Esophagus squamous epithelium (tissue), 4 donors: ENCODE data around the gene DCAF6.

Source experiments
- POLR2A ChIP-seq, 4 donors: fragments of 450-650 bp; IDR thresholded peaks; one replicate each; pipeline ENCODE4 v1.6.1; 2017; ENCODE audit warnings: antibody characterized with exemption in 4 of 4, mild to moderate bottlenecking in 4 of 4, moderate library complexity in 3 of 4
- TF ChIP-seq, protein P1 (sequence below), 6 experiments: fragments of 450-650 bp in 4 of 6; fragments of 200-600 bp in 2 of 6; sonication (generic) in 2 of 6; IDR thresholded peaks; one replicate each; pipeline ENCODE4 v1.5.1; 2016 to 2019; ENCODE audit warnings: antibody characterized with exemption in 6 of 6, mild to moderate bottlenecking in 4 of 6, moderate library complexity in 4 of 6

DNA sequence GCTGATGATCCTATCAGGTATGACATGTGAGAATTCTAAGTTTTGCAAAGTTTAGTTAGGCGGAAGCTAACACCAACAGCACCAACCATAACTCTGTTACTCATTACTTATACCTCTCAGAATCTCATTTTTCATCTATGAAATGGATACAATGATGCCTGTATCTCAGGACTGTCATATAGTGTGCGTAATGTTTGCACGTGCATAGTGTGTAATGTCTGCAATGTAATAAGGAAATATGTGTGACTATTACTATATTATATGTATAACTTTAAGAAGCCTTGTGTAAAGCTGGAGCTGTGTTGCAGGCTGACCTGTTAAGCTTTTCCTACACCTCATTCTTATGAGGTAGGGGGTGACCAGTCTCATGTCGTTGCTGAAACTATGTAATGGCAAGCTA, 35.6 kb upstream of the DCAF6 start:
- TF ChIP-seq, protein P1, sequence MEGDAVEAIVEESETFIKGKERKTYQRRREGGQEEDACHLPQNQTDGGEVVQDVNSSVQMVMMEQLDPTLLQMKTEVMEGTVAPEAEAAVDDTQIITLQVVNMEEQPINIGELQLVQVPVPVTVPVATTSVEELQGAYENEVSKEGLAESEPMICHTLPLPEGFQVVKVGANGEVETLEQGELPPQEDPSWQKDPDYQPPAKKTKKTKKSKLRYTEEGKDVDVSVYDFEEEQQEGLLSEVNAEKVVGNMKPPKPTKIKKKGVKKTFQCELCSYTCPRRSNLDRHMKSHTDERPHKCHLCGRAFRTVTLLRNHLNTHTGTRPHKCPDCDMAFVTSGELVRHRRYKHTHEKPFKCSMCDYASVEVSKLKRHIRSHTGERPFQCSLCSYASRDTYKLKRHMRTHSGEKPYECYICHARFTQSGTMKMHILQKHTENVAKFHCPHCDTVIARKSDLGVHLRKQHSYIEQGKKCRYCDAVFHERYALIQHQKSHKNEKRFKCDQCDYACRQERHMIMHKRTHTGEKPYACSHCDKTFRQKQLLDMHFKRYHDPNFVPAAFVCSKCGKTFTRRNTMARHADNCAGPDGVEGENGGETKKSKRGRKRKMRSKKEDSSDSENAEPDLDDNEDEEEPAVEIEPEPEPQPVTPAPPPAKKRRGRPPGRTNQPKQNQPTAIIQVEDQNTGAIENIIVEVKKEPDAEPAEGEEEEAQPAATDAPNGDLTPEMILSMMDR (IDR thresholded peaks at IDR 0.05), result no peak
- no peak for TF ChIP-seq POLR2A (IDR thresholded peaks at IDR 0.05)
